Thoracic aorta (tissue), 2 donors: ENCODE measurements around the gene PPP1R9B. TPM values are rescaled to one million over a fixed set of nuclear protein-coding genes. Genes with fewer than 3 reads are reported as not detected.
A peak's percentile ranks its signal among the peaks of the same experiment; 100 is the strongest.

Source experiments
- ATAC-seq: fragments of 150-250 bp; one replicate; pipeline ENCODE4 v1.8.0; 2017; ENCODE audit warnings: low read depth; ENCODE audit not compliant: insufficient number of reproducible peaks, low FRiP score
- DNase-seq: peaks from one replicate; pipeline ENCODE4 v3.0.0-alpha.2; 2020; ENCODE audit warnings: low spot score
- H3K27ac ChIP-seq, 2 donors: fragments of 200-600 bp; sonication (generic); 1 replicate in 1 of 2; 2 replicates in 1 of 2; pipeline ENCODE4 v1.5.1; 2016; ENCODE audit warnings: mild to moderate bottlenecking in 2 of 2, moderate library complexity in 2 of 2
- H3K27me3 ChIP-seq: fragments of 200-600 bp; sonication (generic); replicated peaks from 2 replicates; pipeline ENCODE4 v1.6.0; 2016; ENCODE audit warnings: mild to moderate bottlenecking; ENCODE audit not compliant: insufficient read depth
- H3K36me3 ChIP-seq: fragments of 200-600 bp; sonication (generic); one replicate; pipeline ENCODE4 v1.5.1; 2016
- H3K4me1 ChIP-seq, 2 donors: fragments of 200-600 bp; sonication (generic); 1 replicate in 1 of 2; 2 replicates in 1 of 2; pipeline versions ENCODE4 v1.5.1 to v1.6.0; 2016; ENCODE audit warnings: low read depth in 2 of 2, mild to moderate bottlenecking in 1 of 2; ENCODE audit not compliant: control insufficient read depth in 1 of 2
- H3K4me3 ChIP-seq: fragments of 200-600 bp; sonication (generic); 2 replicates; pipeline ENCODE4 v1.5.1; 2016; ENCODE audit warnings: mild to moderate bottlenecking
- H3K9me3 ChIP-seq: fragments of 200-600 bp; sonication (generic); 2 replicates; pipeline ENCODE4 v1.5.1; 2016
- total RNA-seq, 2 donors: library from RNA; depleted of rRNA; stranded (reverse); fragments of >200 nt; gene quantifications; one replicate each; pipeline versions ENCODE4 v1.1.0 to v1.2.3, GENCODE V29; 2016
- TF ChIP-seq, protein P1 (sequence below): fragments of 200-600 bp; sonication (generic); IDR thresholded peaks from one replicate; pipeline ENCODE4 v1.5.1; 2019; ENCODE audit warnings: antibody characterized with exemption

The PPP1R9B gene
- total RNA-seq, 2 donors from 2014 or later, result 53.3 to 67.1 TPM

DNA sequence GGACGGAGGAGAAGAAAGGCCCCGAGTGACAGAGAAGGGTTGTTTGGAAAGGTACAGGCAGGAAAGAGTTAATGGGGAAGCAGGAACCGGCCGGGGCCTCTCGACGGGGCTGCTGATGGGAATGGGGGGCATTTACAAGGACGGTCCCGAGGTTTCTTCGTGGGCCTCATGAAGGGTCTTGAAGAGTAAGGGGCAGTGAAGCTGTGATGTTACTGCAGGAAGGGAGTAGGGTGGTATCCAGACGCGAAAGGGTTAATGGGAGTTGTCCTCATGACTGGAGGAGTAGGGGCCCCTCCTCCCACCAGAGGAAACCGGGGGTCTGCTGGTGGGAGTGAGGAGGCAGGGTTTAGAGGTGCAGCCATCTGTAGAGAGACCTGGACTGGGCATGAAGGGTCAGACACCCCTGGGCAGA is 54.8 kb downstream of the PPP1R9B start:
- ATAC-seq (no peak), DNase-seq (no peak)
- TF ChIP-seq, protein P1, sequence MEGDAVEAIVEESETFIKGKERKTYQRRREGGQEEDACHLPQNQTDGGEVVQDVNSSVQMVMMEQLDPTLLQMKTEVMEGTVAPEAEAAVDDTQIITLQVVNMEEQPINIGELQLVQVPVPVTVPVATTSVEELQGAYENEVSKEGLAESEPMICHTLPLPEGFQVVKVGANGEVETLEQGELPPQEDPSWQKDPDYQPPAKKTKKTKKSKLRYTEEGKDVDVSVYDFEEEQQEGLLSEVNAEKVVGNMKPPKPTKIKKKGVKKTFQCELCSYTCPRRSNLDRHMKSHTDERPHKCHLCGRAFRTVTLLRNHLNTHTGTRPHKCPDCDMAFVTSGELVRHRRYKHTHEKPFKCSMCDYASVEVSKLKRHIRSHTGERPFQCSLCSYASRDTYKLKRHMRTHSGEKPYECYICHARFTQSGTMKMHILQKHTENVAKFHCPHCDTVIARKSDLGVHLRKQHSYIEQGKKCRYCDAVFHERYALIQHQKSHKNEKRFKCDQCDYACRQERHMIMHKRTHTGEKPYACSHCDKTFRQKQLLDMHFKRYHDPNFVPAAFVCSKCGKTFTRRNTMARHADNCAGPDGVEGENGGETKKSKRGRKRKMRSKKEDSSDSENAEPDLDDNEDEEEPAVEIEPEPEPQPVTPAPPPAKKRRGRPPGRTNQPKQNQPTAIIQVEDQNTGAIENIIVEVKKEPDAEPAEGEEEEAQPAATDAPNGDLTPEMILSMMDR, result no peak

DNA sequence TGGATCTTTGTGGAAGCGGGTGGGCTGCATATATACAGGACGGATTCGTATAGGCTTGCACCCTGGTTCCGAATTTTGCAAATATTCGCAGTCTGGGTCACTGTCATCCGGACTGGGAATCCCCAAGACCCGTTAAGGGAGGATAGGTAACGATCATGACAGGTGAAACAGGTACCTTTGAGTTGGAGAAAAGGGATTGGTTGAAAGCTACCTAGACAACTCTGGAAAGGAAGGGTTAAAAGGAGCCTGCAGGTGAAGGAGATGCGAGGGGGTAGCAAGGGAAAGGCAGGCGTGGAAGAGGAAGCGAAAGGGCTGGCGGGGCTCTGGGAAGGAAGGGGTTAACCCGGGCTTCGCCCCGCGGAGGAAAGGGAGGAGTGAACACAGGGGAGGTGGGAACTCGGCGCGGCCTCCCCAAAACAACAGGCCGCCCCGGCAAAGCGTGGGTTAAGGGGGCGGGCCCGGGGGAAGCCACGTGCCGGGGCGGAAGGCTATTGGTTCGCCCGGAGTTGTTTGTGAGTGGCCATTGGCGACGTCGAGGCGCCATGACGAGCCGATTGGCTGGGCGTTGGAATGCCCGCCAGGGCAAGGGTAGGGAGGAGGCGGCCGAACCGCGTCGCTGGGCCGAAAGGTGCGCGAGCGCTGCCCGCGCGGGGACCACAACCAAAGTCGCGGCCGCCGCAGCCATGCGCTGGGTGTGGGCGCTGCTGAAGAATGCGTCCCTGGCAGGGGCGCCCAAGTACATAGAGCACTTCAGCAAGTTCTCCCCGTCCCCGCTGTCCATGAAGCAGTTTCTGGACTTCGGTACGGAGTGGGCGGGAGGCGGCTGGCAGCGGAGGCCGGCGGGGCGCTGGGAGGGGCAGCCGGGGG is 55.5 kb downstream of the PPP1R9B start, which contains the start of gene PDK2:
Gene PDK2 (plus strand): TSS at position 599 of the 867 bp plus-strand sequence. CDS start 85 bp downstream, at position 684.
- DNase-seq (peak; percentile 85), ATAC-seq (peak; percentile 80)
- H3K4me3 ChIP-seq, result peak within 1 kb of the TSS; percentile 89
- no peaks in the 10 kb centered on the region for H3K9me3 ChIP-seq
- H3K36me3 ChIP-seq, result peaks cover 26% of the 10 kb centered on the region
- TF ChIP-seq, protein P1, result no peak
- H3K27me3 ChIP-seq, result no peaks in the 10 kb centered on the region
- peak within 1 kb of the TSS; percentile 77 to 85 for H3K27ac ChIP-seq
- peaks cover 10 to 24% of the 10 kb centered on the region in 2 donors for H3K4me1 ChIP-seq

More for the DNA sequence above, 54.8 kb downstream of the PPP1R9B start:
- Histone ChIP-seq H3K36me3 (peaks cover 21% of the 10 kb centered on the region), H3K27ac (peak overlapping the region; percentile 77 to 85), H3K4me1 (peaks cover 10 to 31% of the 10 kb centered on the region in 2 donors), H3K4me3 (peak overlapping the region; percentile 89), H3K27me3 (no peaks in the 10 kb centered on the region), H3K9me3 (no peaks in the 10 kb centered on the region)

DNA sequence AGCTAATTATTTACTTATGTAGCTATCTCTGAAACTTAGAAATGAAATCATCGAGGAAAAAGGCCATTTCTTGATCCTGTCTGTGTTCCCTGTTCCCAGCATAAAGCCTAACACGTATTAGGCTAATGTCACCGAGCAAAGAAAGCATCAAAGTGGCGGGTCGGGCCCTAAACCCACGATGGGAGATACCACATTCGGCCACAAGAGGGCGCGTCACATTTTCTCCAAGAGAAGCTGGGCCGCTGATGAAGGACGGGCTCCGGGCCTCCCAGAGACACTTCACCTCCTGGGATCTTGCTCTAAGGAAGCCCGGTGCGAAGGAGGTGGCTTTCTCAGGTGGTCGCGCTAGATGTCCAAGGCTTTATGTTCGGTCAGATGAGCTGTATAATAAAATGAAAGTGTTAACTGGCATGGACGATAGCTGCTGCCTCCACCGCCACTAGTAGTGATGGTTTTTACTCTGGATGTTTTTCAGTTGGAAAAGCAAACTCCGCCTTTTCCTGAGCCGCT is 56.2 kb downstream of the PPP1R9B start:
- H3K27ac ChIP-seq, result peak overlapping the region; percentile 77 to 85
- peaks cover 32% of the 10 kb centered on the region for H3K36me3 ChIP-seq
- H3K9me3 ChIP-seq, result no peaks in the 10 kb centered on the region
- H3K4me1 ChIP-seq, result peaks cover 10 to 20% of the 10 kb centered on the region in 2 donors
- TF ChIP-seq, protein P1, result peak; percentile 96
- no peaks in the 10 kb centered on the region for H3K27me3 ChIP-seq
- peak overlapping the region; percentile 89 for H3K4me3 ChIP-seq
- ATAC-seq (peak; percentile 43), DNase-seq (peak; percentile 69)

DNA sequence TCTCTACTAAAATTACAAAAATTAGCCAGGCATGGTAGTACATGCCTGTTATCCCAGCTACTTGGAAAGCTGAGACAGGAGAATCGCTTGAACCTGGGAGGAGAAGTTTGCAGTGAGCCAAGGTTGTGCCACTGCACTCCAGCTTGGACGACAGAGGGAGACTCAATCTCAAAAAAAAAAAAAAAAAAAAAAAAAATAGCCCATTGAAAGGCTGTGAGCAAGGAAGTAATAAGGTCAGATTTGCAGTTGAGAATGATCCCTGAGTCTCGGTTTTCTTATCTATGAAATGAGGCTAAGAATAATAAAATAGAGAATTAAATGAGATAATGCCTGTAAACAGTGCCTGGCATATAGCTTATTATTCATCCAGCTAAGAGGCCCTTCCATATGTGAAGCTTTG is 56.7 kb downstream of the PPP1R9B start:
- H3K9me3 ChIP-seq, result no peaks in the 10 kb centered on the region
- peak overlapping the region; percentile 77 to 85 for H3K27ac ChIP-seq
- peaks cover 10 to 20% of the 10 kb centered on the region in 2 donors for H3K4me1 ChIP-seq
- H3K4me3 ChIP-seq, result no peak overlapping the region
- DNase-seq (no peak), ATAC-seq (no peak)
- TF ChIP-seq, protein P1, result no peak
- H3K27me3 ChIP-seq, result no peaks in the 10 kb centered on the region
- H3K36me3 ChIP-seq, result peaks cover 32% of the 10 kb centered on the region

DNA sequence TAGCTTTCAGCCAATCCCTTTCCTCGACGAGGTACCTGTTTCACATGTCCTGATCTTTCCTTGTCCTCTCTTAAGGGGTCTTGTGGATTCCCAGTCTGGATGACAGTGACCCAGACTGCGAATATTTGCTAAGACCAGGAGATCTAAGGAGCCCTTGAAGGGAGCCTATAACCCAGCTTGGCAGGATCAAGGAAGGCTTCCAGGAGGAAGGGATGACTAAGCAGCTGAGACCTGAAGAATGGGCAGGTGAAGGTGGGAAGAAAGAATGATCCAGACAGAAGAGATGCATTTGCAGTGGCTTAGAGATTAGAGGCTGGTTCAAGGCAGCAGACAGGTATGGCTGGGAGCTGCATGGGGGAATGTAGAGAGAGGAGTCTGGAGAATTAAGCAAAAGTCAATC is 57.2 kb downstream of the PPP1R9B start:
- Histone ChIP-seq H3K27ac (no peak overlapping the region), H3K4me3 (no peak overlapping the region), H3K9me3 (no peaks in the 10 kb centered on the region), H3K36me3 (peaks cover 32% of the 10 kb centered on the region), H3K4me1 (peaks cover 10 to 20% of the 10 kb centered on the region in 2 donors), H3K27me3 (no peaks in the 10 kb centered on the region)
- TF ChIP-seq, protein P1, result no peak
- DNase-seq, result no peak
- no peak for ATAC-seq
